Fibroblast of skin of left quadriceps (primary cell): ENCODE measurements around the gene PSMB11.
"Not testable (repeated sequence)": the region's sequence is repeated elsewhere in the genome, so short reads cannot be mapped to it uniquely, and the experiment has no call there.

Experiments
- DNase-seq, 2 experiments: peaks; one replicate each; pipeline ENCODE4 v3.0.0-alpha.2; 2013; ENCODE audit warnings: low read depth in 2 of 2

Gene PSMB11

DNA sequence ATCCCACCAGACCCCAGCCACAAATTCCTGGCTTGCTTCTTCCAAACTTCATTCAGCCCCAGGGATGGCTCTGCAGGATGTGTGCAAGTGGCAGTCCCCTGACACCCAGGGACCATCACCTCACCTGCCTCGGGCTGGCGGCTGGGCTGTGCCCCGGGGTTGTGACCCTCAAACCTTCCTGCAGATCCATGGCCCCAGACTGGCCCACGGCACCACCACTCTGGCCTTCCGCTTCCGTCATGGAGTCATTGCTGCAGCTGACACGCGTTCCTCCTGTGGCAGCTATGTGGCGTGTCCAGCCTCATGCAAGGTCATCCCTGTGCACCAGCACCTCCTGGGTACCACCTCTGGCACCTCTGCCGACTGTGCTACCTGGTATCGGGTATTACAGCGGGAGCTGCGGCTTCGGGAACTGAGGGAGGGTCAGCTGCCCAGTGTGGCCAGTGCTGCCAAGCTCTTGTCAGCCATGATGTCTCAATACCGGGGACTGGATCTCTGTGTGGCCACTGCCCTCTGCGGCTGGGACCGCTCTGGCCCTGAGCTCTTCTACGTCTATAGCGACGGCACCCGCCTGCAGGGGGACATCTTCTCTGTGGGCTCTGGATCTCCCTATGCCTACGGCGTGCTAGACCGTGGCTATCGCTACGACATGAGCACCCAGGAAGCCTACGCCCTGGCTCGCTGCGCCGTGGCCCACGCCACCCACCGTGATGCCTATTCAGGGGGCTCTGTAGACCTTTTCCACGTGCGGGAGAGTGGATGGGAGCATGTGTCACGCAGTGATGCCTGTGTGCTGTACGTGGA, at the start of gene PSMB11:
Gene PSMB11 (plus strand): TSS at position 51 of the 804 bp plus-strand sequence. CDS start 14 bp downstream, at position 65.
- no peak for DNase-seq

- no peak for DNase-seq
These were observed 48.5 kb upstream of the PSMB11 start for GRCh38 chr14:22993517-22993916.

DNA sequence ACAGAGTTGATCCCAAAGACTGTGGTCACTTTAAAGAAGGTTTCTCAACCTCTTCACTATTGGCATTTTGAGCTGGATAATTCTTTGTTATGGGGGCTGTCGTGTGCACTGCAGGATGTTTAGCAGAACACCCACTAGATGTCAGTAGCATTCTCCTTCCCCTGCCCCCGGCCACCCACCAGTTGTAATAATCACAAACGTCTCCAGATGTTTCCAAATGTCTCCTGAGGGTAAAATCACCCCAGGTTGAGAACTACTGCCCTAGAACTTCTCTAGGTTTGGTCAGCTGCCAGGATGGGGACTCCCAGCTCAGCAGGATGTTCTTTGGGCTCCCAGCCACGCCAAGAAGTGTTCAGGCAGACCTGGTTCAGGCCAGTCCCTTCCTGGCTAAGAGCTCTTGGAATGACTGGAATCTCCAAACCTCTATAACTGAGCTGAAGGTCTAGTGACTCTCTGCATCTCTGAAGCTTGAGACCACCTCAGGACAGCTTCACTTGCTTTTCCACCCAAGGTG, 47.2 kb upstream of the PSMB11 start:
- DNase-seq: peak; percentile 46 to 48

GRCh38 chr14:22995889-22996625, 46.0 kb upstream of the PSMB11 start:
- no peak for DNase-seq

DNA sequence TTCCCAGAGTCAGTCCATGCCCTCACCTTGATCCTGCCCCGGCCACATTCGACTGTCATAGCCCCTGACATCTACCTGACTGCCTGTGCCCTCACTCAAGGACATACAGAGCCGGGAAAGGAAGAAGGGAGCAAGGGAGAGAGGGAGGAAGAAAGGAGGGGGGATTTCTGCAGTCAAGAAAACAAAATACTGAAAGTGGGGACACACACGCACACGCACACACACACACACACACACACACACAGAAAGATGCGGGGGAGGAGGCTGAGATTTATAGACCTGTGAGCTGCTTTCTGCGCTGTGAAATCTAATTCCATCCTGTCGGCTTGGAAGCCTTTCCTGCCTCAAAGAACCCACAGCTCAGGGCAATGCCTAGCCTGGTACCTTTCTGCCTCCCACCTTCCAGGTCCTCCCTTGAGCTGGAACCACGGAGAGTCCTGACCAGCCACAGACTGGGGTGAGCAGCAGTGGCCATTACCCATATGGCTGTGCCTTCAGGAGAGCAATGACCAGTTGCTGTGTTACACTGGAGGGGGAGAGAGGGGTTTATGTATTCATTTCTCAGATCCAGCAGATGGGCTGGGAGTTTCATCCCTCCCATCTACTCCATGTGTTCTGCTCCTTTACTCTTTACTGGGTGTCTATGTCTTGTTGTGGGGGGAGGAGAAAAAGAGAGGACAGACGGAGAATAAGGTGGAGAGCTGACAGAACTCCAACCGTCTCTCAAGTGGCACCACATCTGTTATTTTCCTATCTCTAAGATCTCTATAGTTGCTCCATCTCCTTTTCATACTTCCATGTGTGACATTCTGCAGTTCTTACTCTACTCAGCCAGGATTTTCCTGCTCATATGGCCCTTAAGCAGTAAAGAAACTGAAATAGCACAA, 45.0 kb upstream of the PSMB11 start:
- no peak for DNase-seq

DNA sequence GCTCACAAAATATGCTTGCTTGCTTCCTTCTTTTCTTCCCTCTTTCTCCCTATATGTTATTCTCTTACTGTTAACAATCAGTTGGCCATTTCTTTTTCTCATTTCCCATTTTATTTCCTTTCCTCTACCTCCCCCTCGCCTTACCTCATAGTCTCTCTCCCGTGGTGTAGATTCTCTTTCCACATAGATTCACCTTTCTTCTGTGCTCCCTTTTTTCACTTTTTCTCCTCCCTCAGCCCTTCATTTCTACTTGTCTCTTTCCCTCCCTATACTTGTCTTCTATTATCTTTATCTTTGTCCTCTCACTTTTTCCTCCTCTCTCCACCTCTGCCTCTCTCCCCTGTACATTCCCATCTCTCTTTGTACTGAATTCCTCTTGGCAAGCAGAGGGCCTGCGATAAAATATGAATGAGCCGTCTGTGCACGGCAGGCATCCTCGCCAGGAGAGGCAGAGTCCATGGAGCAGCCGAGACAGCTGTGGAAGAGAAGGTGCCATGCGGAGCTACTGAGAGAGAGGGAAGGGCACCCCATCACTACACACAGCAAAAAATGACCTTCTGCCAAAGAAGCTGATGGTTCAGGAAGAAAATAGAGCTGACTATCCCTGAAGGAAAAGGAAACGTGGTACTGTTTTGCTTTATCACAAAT, 44.2 kb upstream of the PSMB11 start:
- no peak for DNase-seq

DNA sequence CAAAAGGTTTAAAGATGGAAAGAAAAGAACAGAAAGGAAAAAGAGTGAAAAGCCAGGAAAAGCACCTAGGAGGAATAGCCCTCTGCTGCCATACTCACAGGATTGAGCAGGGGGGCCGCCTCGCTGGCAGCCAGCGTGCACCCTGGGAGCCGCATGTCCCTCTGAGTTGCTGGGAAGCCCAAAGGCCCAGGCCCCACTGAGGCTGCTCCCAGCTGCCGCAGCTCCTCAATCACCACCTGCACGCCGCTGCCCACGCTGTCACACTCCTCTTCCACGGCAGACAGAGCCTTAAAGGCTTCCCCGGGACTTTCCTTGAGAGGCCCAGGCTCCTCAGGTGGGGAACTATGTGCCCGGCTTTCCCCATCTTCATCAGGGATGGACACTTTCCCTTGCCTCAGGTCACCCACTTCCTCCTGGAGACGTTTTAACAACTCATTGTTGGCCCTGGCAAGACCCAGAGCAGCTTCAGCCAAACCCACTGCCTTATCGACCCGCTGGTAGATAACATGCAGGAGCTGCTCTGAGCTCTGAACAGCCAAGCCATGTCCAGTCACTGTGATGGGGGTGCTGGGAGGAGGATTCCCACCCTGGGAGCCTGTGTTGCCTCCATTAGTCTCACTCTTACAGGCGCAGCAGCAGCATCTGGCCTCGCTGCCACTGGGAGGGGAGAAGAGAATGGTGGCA, 43.5 kb upstream of the PSMB11 start:
- DNase-seq: no peak

- DNase-seq: no peak
These were observed 41.2 kb upstream of the PSMB11 start for GRCh38 chr14:23000860-23001259.

DNA sequence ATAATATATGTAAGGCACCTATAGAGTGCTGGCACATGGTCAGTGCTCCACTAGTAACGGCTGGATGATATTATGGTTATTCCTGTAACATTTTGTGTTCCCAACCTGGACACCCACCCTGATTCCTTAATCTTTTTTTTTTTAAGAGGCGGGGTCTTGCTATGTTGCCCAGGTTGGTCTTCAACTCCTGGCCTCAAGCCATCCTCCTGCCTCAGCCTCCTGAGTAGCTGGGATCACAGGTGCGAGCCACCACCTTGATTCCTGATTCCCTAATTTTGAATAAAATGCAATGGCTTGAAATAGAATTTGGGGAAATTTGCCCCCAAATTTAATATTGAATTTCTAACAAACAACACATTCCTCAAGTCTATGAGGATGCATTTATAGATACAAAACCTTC, 39.4 kb upstream of the PSMB11 start:
- no peak for DNase-seq

DNA sequence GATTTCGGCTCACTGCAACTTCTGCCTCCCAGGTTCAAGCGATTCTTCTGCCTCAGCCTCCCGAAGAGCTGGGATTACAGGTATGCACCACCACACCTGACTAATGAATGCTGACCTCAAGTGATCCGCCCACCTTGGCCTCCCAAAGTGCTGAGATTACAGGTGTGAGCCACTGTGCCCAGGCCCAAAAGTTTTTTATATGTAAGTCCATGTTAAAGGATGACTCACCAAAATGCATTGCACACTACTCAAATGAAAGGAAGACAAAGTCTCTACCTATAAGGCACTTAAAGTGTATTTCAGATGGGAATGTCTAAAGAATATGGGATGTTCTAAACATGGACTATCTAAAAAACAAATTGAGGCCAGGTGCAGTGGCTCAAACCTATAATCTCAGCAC, 37.7 kb upstream of the PSMB11 start:
- not testable (repeated sequence) for DNase-seq

GRCh38 chr14:23005451-23006187, 36.4 kb upstream of the PSMB11 start:
- DNase-seq: no peak

DNA sequence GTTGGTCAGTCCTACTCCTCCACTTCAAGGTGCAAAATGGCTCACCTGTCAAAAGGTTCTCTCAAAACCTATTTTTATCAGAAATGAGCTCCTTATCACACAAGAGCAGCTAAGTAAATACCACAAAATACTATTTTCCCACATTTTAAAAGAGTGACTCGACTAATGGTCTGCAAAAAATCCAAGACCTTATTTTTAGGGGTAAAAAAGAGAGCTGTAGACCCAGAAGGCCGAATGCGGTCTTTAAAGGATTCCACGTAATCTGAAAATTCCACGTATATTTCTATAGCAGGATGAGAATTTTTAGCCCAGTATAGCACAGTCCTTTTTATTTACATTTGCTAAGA, 35.9 kb upstream of the PSMB11 start:
- DNase-seq: no peak

DNA sequence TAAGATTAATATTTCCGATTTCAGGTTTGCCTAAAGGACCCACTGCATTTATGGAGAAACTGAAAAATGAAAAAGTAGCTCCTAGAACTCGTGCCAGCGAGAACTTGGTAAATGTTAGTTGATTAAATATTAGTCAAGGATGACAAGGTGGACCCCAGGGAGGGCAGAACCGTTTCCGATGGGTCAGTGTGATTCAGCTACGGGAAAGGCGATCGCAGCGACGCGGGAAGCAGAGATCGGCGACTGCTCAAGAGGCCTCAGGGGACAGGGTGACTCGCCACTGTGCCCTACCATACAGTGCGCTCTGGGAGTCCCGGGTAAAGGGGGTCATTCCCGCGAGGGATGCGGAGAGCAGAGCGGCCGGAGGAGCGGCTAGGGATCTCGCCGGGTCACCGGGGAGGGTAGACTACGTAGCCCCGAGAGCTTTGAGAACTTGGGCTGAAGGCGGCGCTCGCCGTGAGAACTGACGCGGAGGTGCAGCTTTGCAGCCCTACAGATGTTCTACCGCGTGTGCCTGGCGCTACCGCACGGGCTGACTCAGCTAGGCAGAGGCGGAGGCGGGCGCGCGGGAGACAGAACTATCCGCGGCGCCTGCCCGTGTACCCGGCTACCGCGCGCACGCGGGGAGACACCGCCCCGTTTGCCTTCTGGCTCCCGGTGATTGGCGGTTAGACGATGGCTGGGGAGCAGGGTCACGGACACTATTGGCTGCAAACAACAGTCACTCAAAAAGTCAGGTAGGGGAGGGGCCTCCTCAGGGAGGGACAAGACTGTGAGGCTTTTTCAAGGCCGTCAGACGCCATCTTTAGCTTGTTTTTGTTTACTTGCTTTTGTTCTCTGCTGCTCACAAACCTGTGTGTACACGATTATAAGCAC, 35.2 kb upstream of the PSMB11 start:
- DNase-seq: peak; percentile 96 to 97

DNA sequence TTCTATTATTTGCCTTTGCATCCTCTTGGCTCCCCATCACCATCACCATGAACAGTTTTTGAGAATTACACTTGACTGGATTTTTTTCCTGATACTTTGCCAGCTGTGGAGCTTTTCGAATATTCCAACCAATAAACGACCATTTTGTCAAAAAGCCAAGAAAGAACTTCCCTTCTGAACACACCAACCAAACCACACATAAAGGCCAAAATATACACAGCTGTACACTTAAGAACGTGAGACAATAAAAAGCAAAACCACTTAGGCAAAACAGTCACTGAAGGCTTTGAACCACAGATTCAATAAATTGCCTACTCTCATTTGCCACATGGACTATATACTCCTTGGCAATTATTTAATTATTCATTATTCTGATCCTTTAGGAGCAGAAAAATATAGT, 33.2 kb upstream of the PSMB11 start:
- DNase-seq: no peak

GRCh38 chr14:23009483-23009938, 32.5 kb upstream of the PSMB11 start:
- no peak for DNase-seq

DNA sequence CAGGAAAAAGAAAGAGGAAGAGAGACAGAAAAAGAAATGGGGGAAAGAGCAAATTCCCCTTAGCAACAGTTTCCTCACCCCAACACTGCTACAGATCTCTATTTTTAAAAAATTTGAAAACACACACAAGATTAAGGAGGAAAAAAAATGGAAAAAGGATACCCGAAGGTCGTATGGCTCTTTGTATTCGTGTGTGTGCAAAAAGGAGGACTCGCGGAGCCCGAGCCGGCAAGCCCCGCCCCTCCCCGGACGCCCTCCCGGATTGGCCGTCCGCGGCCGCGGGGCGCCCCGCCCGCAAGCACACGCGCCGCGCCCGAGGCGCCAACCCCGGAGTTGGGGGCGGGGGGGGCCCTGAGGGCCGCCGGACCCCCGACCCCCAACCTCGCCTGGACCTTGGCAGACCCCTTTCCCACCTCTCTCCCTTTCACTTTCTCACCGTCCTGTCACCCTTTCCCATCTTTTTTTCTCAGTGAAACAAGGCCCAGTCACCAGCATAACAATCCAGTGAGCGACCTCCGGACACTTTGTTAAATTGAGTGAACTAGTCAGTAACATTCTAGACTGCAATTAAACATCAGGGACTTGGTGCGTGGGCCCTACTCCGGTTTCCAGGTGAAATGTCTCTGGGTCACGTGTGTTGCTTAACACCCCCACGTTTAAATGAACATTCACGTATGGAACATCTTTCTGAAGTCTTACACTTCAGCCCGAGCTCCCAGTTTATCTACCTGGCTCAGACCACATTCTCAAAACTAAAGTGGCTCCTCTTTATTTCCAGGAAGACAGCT, 31.9 kb upstream of the PSMB11 start, which contains the start of gene C14orf93:
Gene C14orf93 (minus strand): TSS at position 205 of the 788 bp plus-strand sequence. CDS start 11,120 bp downstream, outside the sequence.
- peak in 1 of 2 experiments; percentile 30 for DNase-seq

DNA sequence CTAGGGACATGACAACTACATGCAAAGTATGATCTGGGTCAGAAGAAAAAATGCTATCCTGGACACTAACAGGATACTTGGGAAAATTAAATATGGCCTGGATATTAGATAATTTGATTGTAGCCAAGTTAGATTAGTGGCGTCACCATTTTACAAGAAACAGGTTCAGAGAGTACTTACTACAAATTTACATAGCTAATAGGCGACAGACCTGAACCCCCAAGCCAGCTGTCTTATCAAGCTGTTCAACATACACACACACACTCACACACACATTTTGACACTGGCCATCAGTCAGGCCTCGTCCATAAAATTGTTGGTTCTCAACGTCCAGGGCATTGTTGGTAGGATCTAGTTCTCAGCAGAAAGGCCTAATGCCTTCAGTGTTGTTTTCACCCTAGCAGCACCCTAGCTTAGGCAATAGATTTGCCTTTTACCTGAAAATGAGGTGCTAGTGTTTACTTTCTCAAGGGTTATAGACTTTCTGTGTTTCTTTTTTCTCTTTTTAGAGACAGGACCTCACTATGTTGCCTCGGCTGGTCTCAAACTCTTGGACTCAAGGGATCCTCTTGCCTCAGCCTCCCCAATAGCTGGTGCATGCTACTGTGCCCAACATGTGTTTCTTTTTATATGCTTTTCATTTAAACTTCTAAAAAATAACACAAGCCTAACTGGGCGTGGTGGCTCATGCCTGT, 28.8 kb upstream of the PSMB11 start:
- no peak for DNase-seq

- DNase-seq: not testable (repeated sequence)
These were observed 28.3 kb upstream of the PSMB11 start for GRCh38 chr14:23013749-23014054.
